Small intestine (tissue), 7 donors: ENCODE data around the gene TXNDC15. TPM values are rescaled to one million over a fixed set of nuclear protein-coding genes. Genes with fewer than 3 reads are reported as not detected.
"Not testable (repeated sequence)": the region's sequence is repeated elsewhere in the genome, so short reads cannot be mapped to it uniquely, and the experiment has no call there.

Experiments
- DNase-seq, 2 donors: peaks; one replicate each; pipeline versions ENCODE4 v3.0.0 to v3.0.0-alpha.2; 2013
- FAIRE-seq: peaks from 2 replicates; lab custom pipeline; 2012; peaks lifted over from hg19 to GRCh38; lab: Jason Lieb, UNC
- H3K27ac ChIP-seq, 3 donors: one replicate each; pipeline ENCODE4 v1.5.1; 2013; ENCODE audit warnings: low read length in 2 of 3, mild to moderate bottlenecking in 2 of 3, control low read depth in 1 of 3, inconsistent platforms in 1 of 3, low read depth in 1 of 3, moderate library complexity in 1 of 3
- H3K27me3 ChIP-seq, 3 donors: one replicate each; pipeline ENCODE4 v1.6.1; 2013; ENCODE audit warnings: low read length in 3 of 3, inconsistent platforms in 1 of 3; ENCODE audit not compliant: control insufficient read depth in 3 of 3, insufficient read depth in 3 of 3
- H3K36me3 ChIP-seq, 3 donors: one replicate each; pipeline ENCODE4 v1.6.1; 2013; ENCODE audit warnings: low read length in 3 of 3, inconsistent platforms in 1 of 3, low read depth in 1 of 3, mild to moderate bottlenecking in 1 of 3, moderate library complexity in 1 of 3; ENCODE audit not compliant: control insufficient read depth in 3 of 3, insufficient read depth in 2 of 3
- H3K4me1 ChIP-seq, 3 donors: one replicate each; pipeline ENCODE4 v1.6.1; 2013; ENCODE audit warnings: low read length in 2 of 3, inconsistent platforms in 1 of 3, low read depth in 1 of 3, mild to moderate bottlenecking in 1 of 3, moderate library complexity in 1 of 3; ENCODE audit not compliant: control insufficient read depth in 3 of 3, insufficient read depth in 2 of 3
- H3K4me3 ChIP-seq, 3 donors: one replicate each; pipeline ENCODE4 v1.5.1; 2013; ENCODE audit warnings: low read length in 3 of 3, control low read depth in 1 of 3, inconsistent platforms in 1 of 3, low read depth in 1 of 3, mild to moderate bottlenecking in 1 of 3, moderate library complexity in 1 of 3
- H3K9me3 ChIP-seq, 2 donors: one replicate each; pipeline ENCODE4 v1.6.1; 2013; ENCODE audit warnings: low read depth in 1 of 2, low read length in 1 of 2; ENCODE audit not compliant: control insufficient read depth in 2 of 2, insufficient read depth in 1 of 2
- WGBS, 3 donors: extraction: QIAGEN DNeasy Blood & Tissue Kit; methylation state at CpG; one replicate each; pipeline ENCODE4 v1.1.7; 2013; 5-methylcytosine and 5-hydroxymethylcytosine counted together
- polyA plus RNA-seq, 4 donors: library from polyadenylated mRNA; stranded (reverse) in 3 of 4; unstranded in 1 of 4; fragments of 200-250 nt in 3 of 4; fragments of 120-200 nt in 1 of 4; gene quantifications; one replicate each; pipeline versions ENCODE4 v1.2.1 to v1.2.3, GENCODE V29; 2013
- donor health status: healthy with polysubstance abuse.
- donor health status: control.
- donor health status: control.
- donor health status: Bipolar disorder and iron deficiency.
- donor health status: healthy.

The TXNDC15 gene
- polyA plus RNA-seq, 4 donors, result 11.9 to 51.5 (median 33.8) TPM

GRCh38 chr5:134881711-134882110 lies 7.5 kb downstream of the TXNDC15 start:
- FAIRE-seq, DNase-seq, H3K27me3 ChIP-seq, H3K4me3 ChIP-seq, H3K27ac ChIP-seq, H3K9me3 ChIP-seq, H3K4me1 ChIP-seq: not testable (repeated sequence)
- peaks cover 0 to 14% (median 0%) of the 10 kb centered on the region in 3 donors for H3K36me3 ChIP-seq
- 93 to 99% (median 96%) methylated on average over 10 to 28 of the region's 30 CpGs for WGBS, 3 donors

DNA sequence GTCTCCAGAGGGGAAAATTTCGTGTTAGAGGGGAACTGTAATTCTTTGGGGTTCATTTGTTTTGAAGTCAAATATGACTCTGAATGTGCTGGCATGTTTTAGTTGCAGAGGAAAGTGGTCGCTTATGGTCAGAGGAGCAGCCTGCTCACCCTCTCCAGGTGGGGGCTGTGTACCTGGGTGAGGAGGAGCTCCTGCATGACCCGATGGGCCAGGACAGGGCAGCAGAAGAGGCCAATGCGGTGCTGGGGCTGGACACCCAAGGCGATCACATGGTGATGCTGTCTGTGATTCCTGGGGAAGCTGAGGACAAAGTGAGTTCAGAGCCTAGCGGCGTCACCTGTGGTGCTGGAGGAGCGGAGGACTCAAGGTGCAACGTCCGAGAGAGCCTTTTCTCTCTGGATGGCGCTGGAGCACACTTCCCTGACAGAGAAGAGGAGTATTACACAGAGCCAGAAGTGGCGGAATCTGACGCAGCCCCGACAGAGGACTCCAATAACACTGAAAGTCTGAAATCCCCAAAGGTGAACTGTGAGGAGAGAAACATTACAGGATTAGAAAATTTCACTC lies 13.5 kb downstream of the TXNDC15 start:
- no peak overlapping the region for H3K27ac ChIP-seq
- no peak overlapping the region for H3K4me3 ChIP-seq
- H3K9me3 ChIP-seq, result peaks cover 0 to 4% of the 10 kb centered on the region in 2 donors
- WGBS, 3 donors, result 86 to 95% (median 90%) methylated on average over 14 of the region's 14 CpGs
- no peaks in the 10 kb centered on the region for H3K4me1 ChIP-seq
- H3K36me3 ChIP-seq, result peaks cover 2 to 27% (median 2%) of the 10 kb centered on the region in 3 donors
- no peak for DNase-seq
- H3K27me3 ChIP-seq, result no peaks in the 10 kb centered on the region
- no peak for FAIRE-seq

DNA sequence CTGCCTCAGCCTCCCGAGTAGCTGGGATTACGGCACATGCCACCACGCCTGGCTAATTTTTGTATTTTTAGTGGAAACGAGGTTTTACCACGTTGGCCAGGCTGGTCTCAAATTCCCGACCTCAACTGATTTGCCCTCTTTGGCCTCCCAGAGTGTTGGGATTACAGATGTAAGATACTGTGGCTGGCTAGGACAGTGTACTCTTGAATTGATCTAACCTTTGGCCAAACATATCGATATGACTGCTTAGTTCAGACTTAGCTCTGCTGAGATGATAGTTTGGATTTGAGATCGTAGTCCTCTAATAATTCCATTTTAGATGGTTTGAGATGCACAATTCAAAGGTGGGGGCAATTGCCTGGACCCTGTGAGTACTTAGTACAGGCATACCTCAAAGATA lies 15.2 kb downstream of the TXNDC15 start:
- 90 to 96% (median 92%) methylated on average over 8 of the region's 8 CpGs for WGBS, 3 donors
- H3K4me3 ChIP-seq, result no peak overlapping the region
- H3K9me3 ChIP-seq, result peaks cover 0 to 4% of the 10 kb centered on the region in 2 donors
- no peaks in the 10 kb centered on the region for H3K4me1 ChIP-seq
- DNase-seq (no peak), FAIRE-seq (no peak)
- H3K27me3 ChIP-seq, result no peaks in the 10 kb centered on the region
- H3K27ac ChIP-seq, result no peak overlapping the region
- H3K36me3 ChIP-seq, result peaks cover 4 to 35% (median 8%) of the 10 kb centered on the region in 3 donors

GRCh38 chr5:134891473-134891872 lies 17.3 kb downstream of the TXNDC15 start:
- H3K36me3 ChIP-seq, result peaks cover 4 to 32% (median 8%) of the 10 kb centered on the region in 3 donors
- WGBS, 3 donors, result 97 to 100% (median 100%) methylated on average over 1 of the region's 1 CpG

GRCh38 chr5:134892282-134892681 lies 18.1 kb downstream of the TXNDC15 start:
- H3K36me3 ChIP-seq, result peaks cover 4 to 33% (median 8%) of the 10 kb centered on the region in 3 donors
- no peak for FAIRE-seq

More at GRCh38 chr5:134891473-134891872, 17.3 kb downstream of the TXNDC15 start:
- Histone ChIP-seq H3K27me3 (no peaks in the 10 kb centered on the region), H3K4me1 (no peaks in the 10 kb centered on the region), H3K9me3 (peaks cover 0 to 4% of the 10 kb centered on the region in 2 donors), H3K27ac (no peak overlapping the region), H3K4me3 (no peak overlapping the region)
- no peak for FAIRE-seq
- no peak for DNase-seq

DNA sequence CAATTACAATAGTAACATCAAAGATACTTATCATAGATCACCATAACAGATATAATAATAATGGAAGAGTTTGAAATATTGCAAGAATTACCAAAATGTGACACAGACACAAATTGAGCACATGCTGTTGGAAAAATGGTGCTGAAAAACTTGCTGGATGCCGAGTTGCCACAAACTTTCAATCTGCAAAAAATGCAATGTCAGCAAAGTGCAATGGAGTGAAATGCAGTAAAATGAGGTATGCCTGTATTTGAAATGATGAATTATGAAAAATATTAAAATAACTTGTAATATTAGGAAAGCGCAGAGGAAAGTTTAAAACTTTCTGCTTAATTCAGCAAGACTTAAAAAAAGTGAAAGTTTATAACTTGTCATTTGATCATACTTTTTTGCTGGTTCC lies 18.8 kb downstream of the TXNDC15 start:
- no peak overlapping the region for H3K27ac ChIP-seq
- no peak for FAIRE-seq
- WGBS, 3 donors, result 93 to 100% (median 100%) methylated on average over 2 of the region's 2 CpGs

More at GRCh38 chr5:134892282-134892681, 18.1 kb downstream of the TXNDC15 start:
- no peaks in the 10 kb centered on the region for H3K27me3 ChIP-seq
- peaks cover 0 to 4% of the 10 kb centered on the region in 2 donors for H3K9me3 ChIP-seq
- no peak overlapping the region for H3K27ac ChIP-seq
- no peak overlapping the region for H3K4me3 ChIP-seq
- no peaks in the 10 kb centered on the region for H3K4me1 ChIP-seq
- 87 to 94% (median 93%) methylated on average over 3 of the region's 3 CpGs for WGBS, 3 donors
- DNase-seq, result no peak

DNA sequence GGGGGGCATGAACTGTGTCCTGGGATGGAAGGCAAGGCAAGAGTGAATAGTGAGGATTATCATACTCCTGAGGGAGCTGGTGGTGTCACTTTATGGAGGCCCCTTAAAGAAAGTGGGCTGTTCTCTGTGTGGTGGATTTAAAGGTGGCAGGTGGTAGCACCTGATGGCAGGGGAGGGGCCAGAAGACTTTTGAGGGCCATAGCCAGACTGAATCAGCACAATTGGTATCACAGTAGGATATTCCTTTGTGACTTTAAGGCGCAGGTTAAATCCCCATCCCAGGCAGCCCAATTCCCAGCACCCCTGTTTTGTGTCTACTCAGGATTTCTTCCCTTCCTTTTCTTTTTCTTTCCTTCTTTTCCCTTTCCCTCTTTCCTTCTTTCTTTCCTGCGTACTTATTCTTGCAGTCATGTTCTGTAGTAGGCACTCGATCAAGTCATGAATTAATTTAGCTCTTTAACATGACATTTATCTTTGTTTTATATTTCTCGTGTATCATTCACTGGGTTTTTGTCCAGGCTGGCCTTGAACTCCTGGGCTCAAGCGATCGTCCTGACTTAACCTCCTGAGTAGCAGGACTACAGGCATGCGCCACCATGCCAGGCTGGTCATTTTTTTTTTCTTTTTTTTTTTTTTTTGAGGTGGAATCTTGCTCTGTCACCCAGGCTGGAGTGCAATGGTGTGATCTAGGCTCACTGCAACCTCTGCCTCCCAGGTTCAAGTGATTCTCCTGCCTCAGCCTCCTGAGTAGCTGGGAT lies 19.8 kb downstream of the TXNDC15 start:
- H3K4me3 ChIP-seq, result no peak overlapping the region
- 95 to 97% (median 96%) methylated on average over 7 of the region's 7 CpGs for WGBS, 3 donors
- DNase-seq (no peak), FAIRE-seq (no peak)
- H3K4me1 ChIP-seq, result no peaks in the 10 kb centered on the region
- peaks cover 0 to 4% of the 10 kb centered on the region in 2 donors for H3K9me3 ChIP-seq
- H3K36me3 ChIP-seq, result peaks cover 4 to 30% (median 8%) of the 10 kb centered on the region in 3 donors
- H3K27me3 ChIP-seq, result no peaks in the 10 kb centered on the region
- H3K27ac ChIP-seq, result no peak overlapping the region

More for the DNA sequence above, 18.8 kb downstream of the TXNDC15 start:
- Histone ChIP-seq H3K36me3 (peaks cover 4 to 35% (median 8%) of the 10 kb centered on the region in 3 donors), H3K9me3 (peaks cover 0 to 4% of the 10 kb centered on the region in 2 donors), H3K4me1 (no peaks in the 10 kb centered on the region), H3K4me3 (no peak overlapping the region), H3K27me3 (no peaks in the 10 kb centered on the region)
- DNase-seq, result no peak

DNA sequence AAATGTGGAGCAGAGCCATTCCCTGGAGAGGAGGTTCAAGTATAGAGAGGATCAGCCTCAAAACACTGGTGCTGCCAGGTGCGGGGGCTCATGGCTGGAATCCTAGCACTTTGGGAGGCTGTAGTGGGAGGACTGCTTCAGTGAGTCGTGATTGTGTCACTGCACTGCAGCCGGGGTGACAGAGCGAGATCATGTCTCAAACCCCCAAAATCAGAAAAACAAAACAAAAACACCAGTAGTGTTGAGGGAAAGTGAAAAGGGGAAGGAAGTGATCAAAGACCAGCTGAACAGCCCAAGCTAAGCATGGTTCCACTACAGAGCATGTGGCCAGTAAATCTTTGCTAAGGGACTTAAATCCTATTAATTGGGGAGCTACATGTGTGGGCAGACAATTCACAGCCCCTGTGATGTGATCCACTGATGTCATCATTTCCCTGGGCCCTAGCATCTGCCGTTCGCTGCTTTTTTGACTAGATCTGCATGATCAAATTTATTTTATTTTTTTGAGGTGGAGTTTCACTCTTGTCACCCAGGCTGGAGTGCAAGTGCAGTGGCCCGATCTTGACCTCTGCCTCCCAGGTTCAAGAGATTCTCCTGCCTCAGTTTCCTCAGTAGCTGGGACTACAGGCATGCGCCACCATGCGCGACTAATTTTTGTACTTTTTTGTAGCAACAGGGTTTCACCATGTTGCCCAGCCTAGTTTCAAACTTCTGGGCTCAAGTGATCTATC lies 28.1 kb downstream of the TXNDC15 start:
- Histone ChIP-seq H3K9me3 (no peaks in the 10 kb centered on the region), H3K36me3 (peaks cover 0 to 16% (median 2%) of the 10 kb centered on the region in 3 donors), H3K27me3 (no peaks in the 10 kb centered on the region), H3K4me1 (peaks cover 0 to 4% (median 0%) of the 10 kb centered on the region in 3 donors), H3K27ac (peak overlapping the region in 1 of 3 donors; percentile 17), H3K4me3 (no peak overlapping the region)
- 76 to 87% (median 84%) methylated on average over 10 of the region's 10 CpGs for WGBS, 3 donors
- no peak for FAIRE-seq
- DNase-seq, result no peak
